Naive thymus-derived CD4-positive, alpha-beta T cell (primary cell): Measurements from ENCODE around the gene PAGR1. TPM values are rescaled to one million over a fixed set of nuclear protein-coding genes. Genes with fewer than 3 reads are reported as not detected.

Experiments used
- ATAC-seq: fragments of 150-1000 bp; cut with Tn5 transposase; 2 replicates; pipeline ENCODE4 v1.10.0; 2021; ENCODE audit warnings: mild to moderate bottlenecking, moderate library complexity
- CTCF ChIA-PET: fragments of 350-600 bp; sonication (Branson Sonifier 250); formaldehyde crosslinking; loops from one replicate; lab custom pipeline; 2021; ENCODE audit warnings: antibody characterized with exemption; lab: Charles Lee
- POLR2A ChIA-PET: fragments of 350-600 bp; sonication (Branson Sonifier 250); formaldehyde crosslinking; loops from one replicate; lab custom pipeline; 2021; ENCODE audit warnings: antibody characterized with exemption, inconsistent platforms; lab: Charles Lee
- DNase-seq, 9 donors: peaks; one replicate each; pipeline versions ENCODE4 v3.0.0 to v3.0.0-alpha.2; 2020 to 2022; ENCODE audit warnings: mixed read lengths in 1 of 9
- H3K27ac ChIP-seq: one replicate; pipeline ENCODE4 v1.7.0; 2013; ENCODE audit warnings: mild to moderate bottlenecking, low read depth, low read length, moderate library complexity
- H3K27me3 ChIP-seq, 2 donors: one replicate each; pipeline ENCODE4 v1.7.0; 2013; ENCODE audit warnings: low read length in 2 of 2, mild to moderate bottlenecking in 2 of 2, moderate library complexity in 2 of 2; ENCODE audit not compliant: control insufficient read depth in 2 of 2, insufficient read depth in 2 of 2
- H3K36me3 ChIP-seq, 3 experiments: 1 replicate in 2 of 3; 2 replicates in 1 of 3; pipeline ENCODE4 v1.7.0; 2013; ENCODE audit warnings: low read length in 3 of 3, mild to moderate bottlenecking in 3 of 3, moderate library complexity in 1 of 3; ENCODE audit not compliant: insufficient read depth in 3 of 3, control insufficient read depth in 2 of 3
- H3K4me1 ChIP-seq, 2 donors: one replicate each; pipeline ENCODE4 v1.7.0; 2013; ENCODE audit warnings: low read length in 2 of 2, mild to moderate bottlenecking in 2 of 2, moderate library complexity in 1 of 2; ENCODE audit not compliant: control insufficient read depth in 2 of 2, insufficient read depth in 2 of 2
- H3K4me3 ChIP-seq: 2 replicates; pipeline ENCODE4 v1.7.0; 2013; ENCODE audit warnings: mild to moderate bottlenecking, low read length
- H3K9me3 ChIP-seq, 3 experiments: 1 replicate in 2 of 3; 2 replicates in 1 of 3; pipeline ENCODE4 v1.7.0; 2013; ENCODE audit warnings: low read length in 3 of 3; ENCODE audit not compliant: control insufficient read depth in 2 of 3
- H3K27ac Mint-ChIP-seq, 9 donors: one replicate each; pipeline ENCODE4 v1.8.0; 2020 to 2022; ENCODE audit warnings: mixed read lengths in 9 of 9, mild to moderate bottlenecking in 8 of 9, moderate library complexity in 5 of 9, inconsistent platforms in 2 of 9
- H3K27me3 Mint-ChIP-seq, 5 donors: one replicate each; pipeline ENCODE4 v1.8.0; 2021 to 2022; ENCODE audit warnings: mixed read lengths in 5 of 5, mild to moderate bottlenecking in 1 of 5
- H3K36me3 Mint-ChIP-seq, 5 donors: one replicate each; pipeline ENCODE4 v1.8.0; 2020 to 2022; ENCODE audit warnings: mixed read lengths in 5 of 5, mild to moderate bottlenecking in 3 of 5, inconsistent platforms in 1 of 5
- H3K4me1 Mint-ChIP-seq, 7 donors: one replicate each; pipeline ENCODE4 v1.8.0; 2020 to 2022; ENCODE audit warnings: mixed read lengths in 7 of 7, mild to moderate bottlenecking in 3 of 7, inconsistent platforms in 1 of 7
- H3K4me3 Mint-ChIP-seq, 10 donors: one replicate each; pipeline ENCODE4 v1.8.0; 2020 to 2022; ENCODE audit warnings: mild to moderate bottlenecking in 10 of 10, mixed read lengths in 10 of 10, moderate library complexity in 6 of 10, inconsistent platforms in 2 of 10
- H3K9me3 Mint-ChIP-seq, 11 donors: one replicate each; pipeline ENCODE4 v1.8.0; 2020 to 2022; ENCODE audit warnings: mixed read lengths in 11 of 11, mild to moderate bottlenecking in 4 of 11, inconsistent platforms in 1 of 11, moderate library complexity in 1 of 11
- intact Hi-C, 2 donors: fragments of 100-400 bp; cut with micrococcal nuclease; formaldehyde crosslinking; loops; one replicate each; pipeline ENCODE4 v1.15.1; 2023
- polyA plus RNA-seq, 2 donors: library from polyadenylated mRNA; unstranded; fragments of 300-500 nt; fragmentation: Illumina TruSeq; gene quantifications; one replicate each; pipeline ENCODE4 v1.2.3, GENCODE V29; 2021
- total RNA-seq, 6 experiments: library from RNA in 5 of 6; stranded (reverse) in 5 of 6; gene quantifications; 1 replicate in 5 of 6; 2 replicates in 1 of 6; pipeline ENCODE4 v1.2.3 and lab custom pipeline; 2021 to 2026

The PAGR1 gene
- total and polyA plus RNA-seq, 7 experiments from 2014 or later: 17.5 to 62.6 (median 37.2) TPM

- H3K9me3 Mint-ChIP-seq: no peaks in the 10 kb centered on the region
- ATAC-seq (no peak), DNase-seq (no peak)
- no peaks in the 10 kb centered on the region for H3K4me1 ChIP-seq
- CTCF ChIA-PET: interaction anchor here (0.6 to 5.4 kb wide), 3 partner anchors 10 to 819 kb away, joined by 3 to 22 read pairs (median 4); no protein-coding TSS in a partner anchor
- H3K27ac ChIP-seq: no peak overlapping the region
- H3K27me3 ChIP-seq: no peaks in the 10 kb centered on the region
- H3K9me3 ChIP-seq: no peaks in the 10 kb centered on the region
- no peaks in the 10 kb centered on the region for H3K27me3 Mint-ChIP-seq
- no peak overlapping the region for H3K4me3 Mint-ChIP-seq
- peaks cover 0 to 5% (median under 1%) of the 10 kb centered on the region in 7 donors for H3K4me1 Mint-ChIP-seq
- POLR2A ChIA-PET: interaction anchor here (1.1 to 2.2 kb wide), 4 partner anchors 8 to 22 kb away, joined by 3 to 12 read pairs (median 6); partner anchors contain the start of gene PAGR1
- intact Hi-C loops: no loop called here
- H3K27ac Mint-ChIP-seq: peak overlapping the region in 2 of 9 donors; percentile 10 to 11
- H3K36me3 ChIP-seq: peaks cover 20 to 94% (median 21%) of the 10 kb centered on the region in 3 experiments
- peaks cover 0 to 36% (median 19%) of the 10 kb centered on the region in 5 donors for H3K36me3 Mint-ChIP-seq
- no peak overlapping the region for H3K4me3 ChIP-seq
Measured at GRCh38 chr16:29837841-29838240, 21.9 kb downstream of the PAGR1 start.

- Histone ChIP-seq H3K4me1 (no peaks in the 10 kb centered on the region), H3K9me3 (no peaks in the 10 kb centered on the region), H3K36me3 (peaks cover 12 to 90% (median 19%) of the 10 kb centered on the region in 3 experiments), H3K4me3 (no peak overlapping the region), H3K27ac (no peak overlapping the region), H3K27me3 (no peaks in the 10 kb centered on the region)
- ChIA-PET POLR2A (interaction anchor here (0.5 to 2.2 kb wide), 4 partner anchors 10 to 24 kb away, joined by 3 to 12 read pairs (median 6); partner anchors contain the start of gene PAGR1), CTCF (interaction anchor here (0.6 to 0.9 kb wide), 3 partner anchors 8 to 150 kb away, joined by 3 to 4 read pairs (median 3); partner anchors contain the start of gene PAGR1)
- Mint-ChIP-seq H3K27me3 (no peaks in the 10 kb centered on the region), H3K27ac (peak overlapping the region in 2 of 9 donors; percentile 17 to 33), H3K4me1 (peaks cover 0 to 5% (median 3%) of the 10 kb centered on the region in 7 donors), H3K36me3 (peaks cover 0 to 37% (median 22%) of the 10 kb centered on the region in 5 donors), H3K9me3 (no peaks in the 10 kb centered on the region), H3K4me3 (no peak overlapping the region)
- intact Hi-C loops: no loop called here
- no peak for ATAC-seq
- DNase-seq: no peak
Measured at GRCh38 chr16:29839822-29840221, 23.9 kb downstream of the PAGR1 start.

- intact Hi-C loops: no loop called here
- H3K4me1 ChIP-seq: no peaks in the 10 kb centered on the region
- ChIA-PET POLR2A (interaction anchor here (1.1 to 2.2 kb wide), 2 partner anchors 18 to 24 kb away, joined by 5 read pairs; partner anchors contain the start of gene PAGR1), CTCF (interaction anchor here (0.6 to 0.9 kb wide), 2 partner anchors 24 to 151 kb away, joined by 3 read pairs; partner anchors contain the start of gene PAGR1)
- peaks cover under 1 to 39% (median 24%) of the 10 kb centered on the region in 5 donors for H3K36me3 Mint-ChIP-seq
- DNase-seq (no peak), ATAC-seq (no peak)
- H3K27ac Mint-ChIP-seq: peak overlapping the region in 4 of 9 donors; percentile 17 to 89 (median 31)
- no peak overlapping the region for H3K4me3 Mint-ChIP-seq
- H3K4me3 ChIP-seq: no peak overlapping the region
- H3K27ac ChIP-seq: no peak overlapping the region
- H3K27me3 ChIP-seq: no peaks in the 10 kb centered on the region
- H3K27me3 Mint-ChIP-seq: no peaks in the 10 kb centered on the region
- H3K9me3 ChIP-seq: no peaks in the 10 kb centered on the region
- H3K9me3 Mint-ChIP-seq: no peaks in the 10 kb centered on the region
- H3K36me3 ChIP-seq: peaks cover 12 to 91% (median 20%) of the 10 kb centered on the region in 3 experiments
- H3K4me1 Mint-ChIP-seq: peaks cover 0 to 5% (median 3%) of the 10 kb centered on the region in 7 donors
Measured at GRCh38 chr16:29840240-29840639, 24.3 kb downstream of the PAGR1 start.

GRCh38 chr16:29841631-29842030 is 25.7 kb downstream of the PAGR1 start:
- DNase-seq: no peak
- Histone ChIP-seq H3K9me3 (no peaks in the 10 kb centered on the region), H3K4me1 (no peaks in the 10 kb centered on the region), H3K27me3 (no peaks in the 10 kb centered on the region), H3K27ac (no peak overlapping the region), H3K4me3 (no peak overlapping the region), H3K36me3 (peaks cover 5 to 93% (median 20%) of the 10 kb centered on the region in 3 experiments)
- ChIA-PET CTCF (interaction anchor here (0.9 to 1.2 kb wide), 3 partner anchors 12 to 104 kb away, joined by 3 to 7 read pairs (median 3); no protein-coding TSS in a partner anchor), POLR2A (interaction anchor here (1.0 to 1.5 kb wide), 4 partner anchors 11 to 26 kb away, joined by 3 to 5 read pairs (median 4); partner anchors contain the start of gene PAGR1)
- Mint-ChIP-seq H3K27me3 (no peaks in the 10 kb centered on the region), H3K9me3 (peaks cover 0 to 1% (median 0%) of the 10 kb centered on the region in 11 donors), H3K36me3 (peaks cover 8 to 42% (median 23%) of the 10 kb centered on the region in 5 donors), H3K27ac (peak overlapping the region in 1 of 9 donors; percentile 48), H3K4me1 (peaks cover 0 to 5% (median 3%) of the 10 kb centered on the region in 7 donors), H3K4me3 (no peak overlapping the region)
- no peak for ATAC-seq
- intact Hi-C loops: no loop called here

GRCh38 chr16:29842732-29843346 is 26.9 kb downstream of the PAGR1 start:
- ChIA-PET POLR2A (interaction anchor here (1.0 to 2.1 kb wide), 4 partner anchors 10 to 143 kb away, joined by 3 to 11 read pairs (median 5); partner anchors contain the start of gene MVP), CTCF (interaction anchor here (1.2 kb wide), 2 partner anchors 142 to 155 kb away, joined by 3 to 6 read pairs; no protein-coding TSS in a partner anchor)
- no peak overlapping the region for H3K4me3 Mint-ChIP-seq
- peaks cover 0 to 93% (median 21%) of the 10 kb centered on the region in 3 experiments for H3K36me3 ChIP-seq
- no peak overlapping the region for H3K27ac ChIP-seq
- peaks cover 0 to 8% (median 3%) of the 10 kb centered on the region in 7 donors for H3K4me1 Mint-ChIP-seq
- no peak overlapping the region for H3K4me3 ChIP-seq
- ATAC-seq (no peak), DNase-seq (no peak)
- peaks cover 0 to 1% (median 0%) of the 10 kb centered on the region in 11 donors for H3K9me3 Mint-ChIP-seq
- peak overlapping the region; percentile 5 to 78 (median 53) for H3K27ac Mint-ChIP-seq
- peaks cover 8 to 40% (median 14%) of the 10 kb centered on the region in 5 donors for H3K36me3 Mint-ChIP-seq
- intact Hi-C loops: no loop called here
- H3K9me3 ChIP-seq: no peaks in the 10 kb centered on the region
- no peaks in the 10 kb centered on the region for H3K27me3 ChIP-seq
- no peaks in the 10 kb centered on the region for H3K27me3 Mint-ChIP-seq
- H3K4me1 ChIP-seq: no peaks in the 10 kb centered on the region

- DNase-seq: no peak
- Histone ChIP-seq H3K4me1 (peaks cover 0 to 7% of the 10 kb centered on the region in 2 donors), H3K27me3 (no peaks in the 10 kb centered on the region), H3K27ac (no peak overlapping the region), H3K4me3 (no peak overlapping the region), H3K36me3 (peaks cover 0 to 83% (median 21%) of the 10 kb centered on the region in 3 experiments), H3K9me3 (no peaks in the 10 kb centered on the region)
- ATAC-seq: no peak
- Mint-ChIP-seq H3K4me1 (peaks cover 7 to 15% (median 9%) of the 10 kb centered on the region in 7 donors), H3K27me3 (no peaks in the 10 kb centered on the region), H3K36me3 (peaks cover 8 to 39% (median 13%) of the 10 kb centered on the region in 5 donors), H3K27ac (peak overlapping the region in 7 of 9 donors; percentile 5 to 89 (median 58)), H3K4me3 (no peak overlapping the region), H3K9me3 (peaks cover 0 to 1% (median 0%) of the 10 kb centered on the region in 11 donors)
- ChIA-PET CTCF (interaction anchor here (1.2 to 1.6 kb wide), 2 partner anchors 16 to 143 kb away, joined by 3 to 6 read pairs; no protein-coding TSS in a partner anchor), POLR2A (interaction anchor here (1.0 to 2.1 kb wide), 4 partner anchors 16 to 144 kb away, joined by 3 to 11 read pairs (median 4); partner anchors contain the start of gene MVP)
- intact Hi-C loops: no loop called here
Measured at GRCh38 chr16:29843931-29844330, 28.0 kb downstream of the PAGR1 start.
